Panc1 (cell line): ENCODE results near the gene WNT7A. TPM values are rescaled to one million over a fixed set of nuclear protein-coding genes. Genes with fewer than 3 reads are reported as not detected.

Source experiments
- ATAC-seq: fragments of 200-7000 bp; cut with Tn5 transposase; 2 replicates; pipeline ENCODE4 v1.9.1; 2020; ENCODE audit warnings: mild to moderate bottlenecking, moderate library complexity
- BruUV-seq: library from RNA; stranded (reverse); fragments of 400-500 nt; replicated peaks from 2 replicates; lab custom pipeline; 2021; lab: Mats Ljungman, UMichigan
- CTCF ChIA-PET: fragments of 300-600 bp; sonication (Branson Sonifier 250); formaldehyde crosslinking; loops from one replicate; lab custom pipeline; 2022; ENCODE audit warnings: antibody characterized with exemption; lab: Charles Lee
- POLR2A ChIA-PET: fragments of 300-600 bp; sonication (Branson Sonifier 250); formaldehyde crosslinking; loops from one replicate; lab custom pipeline; 2022; ENCODE audit warnings: antibody characterized with exemption; lab: Charles Lee
- DNase-seq: peaks from one replicate; pipeline ENCODE4 v3.0.0-alpha.2; 2010; ENCODE audit warnings: low read depth, low spot score
- H3K27ac ChIP-seq: 2 replicates; pipeline ENCODE4 v1.5.1; 2011; ENCODE audit warnings: mild to moderate bottlenecking, low read length, inconsistent platforms
- H3K27me3 ChIP-seq: fragments of 200-500 bp; sonication (Bioruptor generic); 2 replicates; pipeline ENCODE4 v1.6.0; 2014; ENCODE audit warnings: low read length, inconsistent platforms; ENCODE audit not compliant: control insufficient read depth, insufficient read depth
- H3K36me3 ChIP-seq: fragments of 200-500 bp; sonication (Bioruptor generic); 2 replicates; pipeline ENCODE4 v1.5.1; 2014; ENCODE audit warnings: inconsistent platforms, mild to moderate bottlenecking, low read length, moderate library complexity; ENCODE audit not compliant: control insufficient read depth, insufficient read depth
- H3K4me1 ChIP-seq: 2 replicates; pipeline ENCODE4 v1.5.1; 2011; ENCODE audit warnings: inconsistent platforms, mild to moderate bottlenecking, low read length, moderate library complexity; ENCODE audit not compliant: control insufficient read depth, insufficient read depth
- H3K4me3 ChIP-seq, 2 experiments: 2 replicates each; pipeline ENCODE4 v1.5.1; 2011 to 2012; ENCODE audit warnings: low read depth in 2 of 2, low read length in 2 of 2, mild to moderate bottlenecking in 2 of 2, inconsistent platforms in 1 of 2, moderate library complexity in 1 of 2
- H3K9me3 ChIP-seq: fragments of 200-500 bp; sonication (Bioruptor generic); 2 replicates; pipeline ENCODE4 v1.5.1; 2014; ENCODE audit warnings: low read depth, mild to moderate bottlenecking, inconsistent platforms, low read length, moderate library complexity; ENCODE audit not compliant: control insufficient read depth, insufficient read depth
- CTCF ChIP-seq: fragments of 450-650 bp; IDR thresholded peaks from 2 replicates; pipeline ENCODE4 v1.5.1; 2017; ENCODE audit warnings: mild to moderate bottlenecking
- POLR2AphosphoS5 ChIP-seq: IDR thresholded peaks from 2 replicates; pipeline ENCODE4 v1.6.1; 2012; ENCODE audit warnings: mild to moderate bottlenecking, low read depth, low read length, moderate library complexity
- REST ChIP-seq, 2 experiments: IDR thresholded peaks; 2 replicates each; pipeline ENCODE4 v1.6.1; 2011 to 2012; ENCODE audit warnings: low read depth in 2 of 2, control low read depth in 1 of 2, low read length in 1 of 2, mild to moderate bottlenecking in 1 of 2, moderate library complexity in 1 of 2; ENCODE audit not compliant: insufficient read depth in 1 of 2
- SIN3A ChIP-seq: IDR thresholded peaks from 2 replicates; pipeline ENCODE4 v1.6.1; 2012; ENCODE audit warnings: low read depth, mild to moderate bottlenecking, low read length, moderate library complexity, borderline replicate concordance; ENCODE audit not compliant: insufficient read depth
- TCF7L2 ChIP-seq: IDR thresholded peaks from 2 replicates; pipeline ENCODE4 v1.6.1; 2011; ENCODE audit warnings: mild to moderate bottlenecking, low read depth, low read length, inconsistent platforms
- in situ Hi-C: cut with HindIII; loops from 2 replicates; pipeline ENCODE4 v1.10.0; 2016; ENCODE audit warnings: low sequenced_read_pairs, low pct_unique_long_range_greater_than_20kb
- intact Hi-C: fragments of 100-400 bp; cut with micrococcal nuclease; formaldehyde crosslinking; loops from one replicate; pipeline ENCODE4 v1.10.0; 2022; ENCODE audit not compliant: unreplicated experiment
- total RNA-seq: library from RNA; stranded (reverse); gene quantifications from one replicate; pipeline ENCODE4 v1.2.1, GENCODE V29; 2021; ENCODE audit not compliant: unreplicated experiment

The WNT7A gene
- total RNA-seq, 1 experiment from 2014 or later, result not detected

GRCh38 chr3:13788522-13789424 lies 91.1 kb downstream of the WNT7A start:
- in situ Hi-C loops, result no loop called here
- BruUV-seq, result no TSS peak
- ChIA-PET CTCF (no interaction called here), POLR2A (no interaction called here)
- ATAC-seq (no peak), DNase-seq (no peak)
- Histone ChIP-seq H3K9me3 (no peaks in the 10 kb centered on the region), H3K4me3 (no peak overlapping the region), H3K4me1 (no peaks in the 10 kb centered on the region), H3K36me3 (no peaks in the 10 kb centered on the region), H3K27ac (no peak overlapping the region), H3K27me3 (no peaks in the 10 kb centered on the region; the same call in 1 of the 2 replicates)
- TF ChIP-seq CTCF, result no peak
- TF ChIP-seq REST (IDR thresholded peaks at IDR 0.05; ENCODE audit: insufficient read depth in 1 of 2, low read depth in 2 of 2, low read length in 1 of 2), result no peak
- TF ChIP-seq TCF7L2, result no peak
- TF ChIP-seq POLR2AphosphoS5, result no peak
- TF ChIP-seq SIN3A, result no peak
- intact Hi-C loops, result no loop called here

- ATAC-seq (no peak), DNase-seq (no peak)
- in situ Hi-C loops (no loop called here), intact Hi-C loops (no loop called here)
- no peaks in the 10 kb centered on the region for H3K4me1 ChIP-seq
- no peaks in the 10 kb centered on the region for H3K9me3 ChIP-seq
- peaks cover 2% of the 10 kb centered on the region; the same call in 1 of the 2 replicates for H3K27me3 ChIP-seq
- H3K4me3 ChIP-seq, result no peak overlapping the region
- H3K27ac ChIP-seq, result no peak overlapping the region
- ChIA-PET POLR2A (no interaction called here), CTCF (no interaction called here)
- TF ChIP-seq POLR2AphosphoS5 (no peak), CTCF (no peak), REST (IDR thresholded peaks at IDR 0.05; ENCODE audit: insufficient read depth in 1 of 2, low read depth in 2 of 2, low read length in 1 of 2) (no peak), SIN3A (no peak), TCF7L2 (no peak)
- BruUV-seq, result no TSS peak
- no peaks in the 10 kb centered on the region for H3K36me3 ChIP-seq
Observed at GRCh38 chr3:13787533-13788132, 92.2 kb downstream of the WNT7A start.
